Measurements from ENCODE around the gene UPP2.

The UPP2 gene

GRCh38 chr2:158142568-158143332 is 41.1 kb downstream of the UPP2 start:
- DNase-seq, result peak; percentile 50

- DNase-seq, result no peak
Measured at GRCh38 chr2:158143703-158144360, 42.2 kb downstream of the UPP2 start.

- no peak for DNase-seq
Measured at GRCh38 chr2:158144914-158145625, 43.4 kb downstream of the UPP2 start.

- no peak for DNase-seq
Measured at GRCh38 chr2:158153270-158154015, 51.8 kb downstream of the UPP2 start.

- no peak for DNase-seq
Measured at GRCh38 chr2:158154596-158154995, 52.9 kb downstream of the UPP2 start.

GRCh38 chr2:158172719-158173118 is 71.0 kb downstream of the UPP2 start:
- no peak for DNase-seq

GRCh38 chr2:158174495-158174894 is 72.8 kb downstream of the UPP2 start:
- DNase-seq, result no peak

- no peak for DNase-seq
Measured at GRCh38 chr2:158174956-158175355, 73.3 kb downstream of the UPP2 start.

GRCh38 chr2:158178646-158179045 is 77.0 kb downstream of the UPP2 start:
- no peak for DNase-seq

- DNase-seq, result no peak
Measured at GRCh38 chr2:158179660-158180059, 78.0 kb downstream of the UPP2 start.

GRCh38 chr2:158181171-158181570 is 79.5 kb downstream of the UPP2 start:
- no peak for DNase-seq

- no peak for DNase-seq
Measured at GRCh38 chr2:158182676-158183295, 81.1 kb downstream of the UPP2 start.

GRCh38 chr2:158184001-158184400 is 82.3 kb downstream of the UPP2 start:
- no peak for DNase-seq

- DNase-seq, result no peak
Measured at GRCh38 chr2:158184556-158185343, 83.1 kb downstream of the UPP2 start.
